PC-9 (cell line): Measurements from ENCODE around the gene DNAAF1.

ENCODE experiments used
- CTCF ChIP-seq: fragments of 200-600 bp; sonication (generic); conservative IDR thresholded peaks from 2 replicates; pipeline ENCODE4 v1.6.1; 2017; ENCODE audit warnings: mixed run types, antibody characterized with exemption, mild to moderate bottlenecking, moderate library complexity
- EZH2 ChIP-seq: fragments of 200-600 bp; sonication (generic); IDR thresholded peaks from 2 replicates; pipeline ENCODE4 v1.8.0; 2017; ENCODE audit warnings: antibody characterized with exemption, low read depth

- TF ChIP-seq CTCF (no peak), EZH2 (no peak)
Measured at GRCh38 chr16:84215531-84215930, 70.4 kb downstream of the DNAAF1 start.
